MM.1S (cell line): ENCODE data around the gene AMZ1.

Source experiments
- DNase-seq: peaks from one replicate; pipeline ENCODE4 v3.0.0-alpha.2; 2015
- H2AFZ ChIP-seq: fragments of 300-600 bp; sonication (generic); 2 replicates; pipeline ENCODE4 v1.6.0; 2016; ENCODE audit warnings: antibody characterized with exemption, low read length
- H3F3A ChIP-seq: fragments of 300-600 bp; sonication (generic); 2 replicates; pipeline ENCODE4 v1.6.1; 2016; ENCODE audit warnings: mild to moderate bottlenecking, antibody characterized with exemption, low read length, moderate library complexity, mixed read lengths; ENCODE audit not compliant: insufficient read depth
- H3K27ac ChIP-seq: fragments of 300-600 bp; sonication (generic); 2 replicates; pipeline ENCODE4 v1.5.1; 2016; ENCODE audit warnings: mild to moderate bottlenecking, low read length
- H3K27me3 ChIP-seq: fragments of 300-600 bp; sonication (generic); replicated peaks from 2 replicates; pipeline ENCODE4 v1.6.0; 2016; ENCODE audit warnings: low read length; ENCODE audit not compliant: insufficient read depth
- H3K36me3 ChIP-seq: fragments of 300-600 bp; sonication (generic); replicated peaks from 2 replicates; pipeline ENCODE4 v1.6.1; 2016; ENCODE audit warnings: mild to moderate bottlenecking, low read length, mixed read lengths; ENCODE audit not compliant: insufficient read depth
- H3K4me1 ChIP-seq: fragments of 300-600 bp; sonication (generic); 2 replicates; pipeline ENCODE4 v1.6.1; 2016; ENCODE audit warnings: low read length, mixed read lengths
- H3K4me2 ChIP-seq: fragments of 300-600 bp; sonication (generic); 2 replicates; pipeline ENCODE4 v1.6.0; 2016; ENCODE audit warnings: low read depth, low read length
- H3K4me3 ChIP-seq: fragments of 300-600 bp; sonication (generic); 2 replicates; pipeline ENCODE4 v1.5.1; 2016; ENCODE audit warnings: low read length, mixed read lengths
- H3K79me2 ChIP-seq: fragments of 300-600 bp; sonication (generic); 2 replicates; pipeline ENCODE4 v1.6.1; 2016; ENCODE audit warnings: mixed run types, low read length, mixed read lengths
- H3K9ac ChIP-seq: fragments of 300-600 bp; sonication (generic); 2 replicates; pipeline ENCODE4 v1.6.1; 2016; ENCODE audit warnings: low read length, mixed read lengths
- H3K9me2 ChIP-seq: fragments of 300-600 bp; sonication (generic); replicated peaks from 2 replicates; pipeline ENCODE4 v1.6.1; 2016; ENCODE audit warnings: mild to moderate bottlenecking, low read length, mixed read lengths; ENCODE audit not compliant: insufficient read depth
- H3K9me3 ChIP-seq: fragments of 300-600 bp; sonication (generic); replicated peaks from 2 replicates; pipeline ENCODE4 v1.6.1; 2016; ENCODE audit warnings: mild to moderate bottlenecking, low read length, mixed read lengths; ENCODE audit not compliant: insufficient read depth
- H4K20me1 ChIP-seq: fragments of 300-600 bp; sonication (generic); 2 replicates; pipeline ENCODE4 v1.6.1; 2016; ENCODE audit warnings: mild to moderate bottlenecking, low read length, moderate library complexity, mixed read lengths; ENCODE audit not compliant: insufficient read depth
- CTCF ChIP-seq: fragments of 300-600 bp; sonication (generic); IDR thresholded peaks from 2 replicates; pipeline ENCODE4 v1.5.1; 2016; ENCODE audit warnings: antibody characterized with exemption, low read length, mixed read lengths
- EZH2 ChIP-seq: fragments of 300-600 bp; sonication (generic); optimal IDR thresholded peaks from 2 replicates; pipeline ENCODE3; 2017; ENCODE audit warnings: low read depth, mild to moderate bottlenecking, antibody characterized with exemption, low read length, mixed read lengths
- EZH2phosphoT487 ChIP-seq: fragments of 300-600 bp; sonication (generic); IDR thresholded peaks from 2 replicates; pipeline ENCODE4 v1.6.1; 2018; ENCODE audit warnings: antibody characterized with exemption, low read length

AMZ1 gene

GRCh38 chr7:2655870-2656614, 32.0 kb upstream of the AMZ1 start:
- H3K27me3 ChIP-seq: peaks cover 76% of the 10 kb centered on the region
- no peaks in the 10 kb centered on the region for H3K9me3 ChIP-seq
- no peaks in the 10 kb centered on the region for H4K20me1 ChIP-seq
- no peaks in the 10 kb centered on the region for H3K4me1 ChIP-seq
- no peaks in the 10 kb centered on the region for H3F3A ChIP-seq
- DNase-seq: no peak
- no peaks in the 10 kb centered on the region for H3K79me2 ChIP-seq
- no peaks in the 10 kb centered on the region for H3K9me2 ChIP-seq
- H3K36me3 ChIP-seq: no peaks in the 10 kb centered on the region
- no peak overlapping the region for H2AFZ ChIP-seq
- H3K9ac ChIP-seq: no peak overlapping the region
- no peak overlapping the region for H3K4me2 ChIP-seq
- no peak overlapping the region for H3K4me3 ChIP-seq
- H3K27ac ChIP-seq: no peak overlapping the region
- no peak for TF ChIP-seq EZH2

GRCh38 chr7:2657208-2657607, 30.8 kb upstream of the AMZ1 start:
- Histone ChIP-seq H3F3A (no peaks in the 10 kb centered on the region), H3K27ac (no peak overlapping the region), H4K20me1 (no peaks in the 10 kb centered on the region), H2AFZ (no peak overlapping the region), H3K4me1 (no peaks in the 10 kb centered on the region), H3K9me3 (no peaks in the 10 kb centered on the region), H3K36me3 (no peaks in the 10 kb centered on the region), H3K9ac (no peak overlapping the region), H3K79me2 (no peaks in the 10 kb centered on the region), H3K4me3 (no peak overlapping the region), H3K4me2 (no peak overlapping the region), H3K9me2 (no peaks in the 10 kb centered on the region), H3K27me3 (peaks cover 82% of the 10 kb centered on the region)
- DNase-seq: no peak
- TF ChIP-seq EZH2phosphoT487 (no peak), EZH2 (no peak), CTCF (no peak)

- no peak overlapping the region for H3K27ac ChIP-seq
- no peak overlapping the region for H3K4me3 ChIP-seq
- H4K20me1 ChIP-seq: no peaks in the 10 kb centered on the region
- no peak overlapping the region for H2AFZ ChIP-seq
- H3K9ac ChIP-seq: no peak overlapping the region
- H3K9me3 ChIP-seq: no peaks in the 10 kb centered on the region
- no peaks in the 10 kb centered on the region for H3F3A ChIP-seq
- no peak for TF ChIP-seq EZH2
- no peak for TF ChIP-seq CTCF
- TF ChIP-seq EZH2phosphoT487: no peak
- H3K4me1 ChIP-seq: no peaks in the 10 kb centered on the region
- no peaks in the 10 kb centered on the region for H3K9me2 ChIP-seq
- H3K27me3 ChIP-seq: peaks cover 82% of the 10 kb centered on the region
- H3K79me2 ChIP-seq: no peaks in the 10 kb centered on the region
- no peak overlapping the region for H3K4me2 ChIP-seq
- no peaks in the 10 kb centered on the region for H3K36me3 ChIP-seq
- no peak for DNase-seq
Measured at GRCh38 chr7:2657920-2658671, 29.9 kb upstream of the AMZ1 start.

- H3K4me2 ChIP-seq: no peak overlapping the region
- H3F3A ChIP-seq: no peaks in the 10 kb centered on the region
- no peak for DNase-seq
- no peak overlapping the region for H3K4me3 ChIP-seq
- H3K79me2 ChIP-seq: no peaks in the 10 kb centered on the region
- H3K9me3 ChIP-seq: no peaks in the 10 kb centered on the region
- H3K36me3 ChIP-seq: no peaks in the 10 kb centered on the region
- no peak for TF ChIP-seq EZH2phosphoT487
- TF ChIP-seq EZH2: no peak
- no peak for TF ChIP-seq CTCF
- no peaks in the 10 kb centered on the region for H4K20me1 ChIP-seq
- H3K4me1 ChIP-seq: no peaks in the 10 kb centered on the region
- no peaks in the 10 kb centered on the region for H3K9me2 ChIP-seq
- H2AFZ ChIP-seq: no peak overlapping the region
- no peak overlapping the region for H3K27ac ChIP-seq
- H3K27me3 ChIP-seq: peaks cover 86% of the 10 kb centered on the region
- no peak overlapping the region for H3K9ac ChIP-seq
Measured at GRCh38 chr7:2658941-2659340, 29.1 kb upstream of the AMZ1 start.
